ENCODE results near the gene GPRC5A. TPM values are rescaled to one million over a fixed set of nuclear protein-coding genes. Genes with fewer than 3 reads are reported as not detected.

Gene GPRC5A
- total and polyA plus RNA-seq, 2 of the 8 experiments (the other 6 are each of a cell fraction or from before 2014, with no cell fraction given) = 1.0 to 1.4 TPM

GRCh38 chr12:12916135-12916944, 25.0 kb downstream of the GPRC5A start:
- Histone ChIP-seq H2BK20ac (ENCODE audit: low read length) (0 out of 2 replicates have a peak overlapping the region, but pooled peaks have one; percentile 40), H3K18ac (ENCODE audit: extremely low read depth, low read length) (no peak overlapping the region), H4K5ac (ENCODE audit: insufficient read length, low read depth, low read length) (no peak overlapping the region), H2AK5ac (ENCODE audit: low read depth, low read length) (no peak overlapping the region), H2BK12ac (ENCODE audit: low read depth, low read length) (no peak overlapping the region), H3K4ac (replicated peaks; ENCODE audit: insufficient read length, low read depth, low read length) (no peak overlapping the region), H3K79me2 (ENCODE audit: control insufficient read depth in 1 of 2, insufficient read depth in 2 of 2, low read length in 2 of 2) (no peaks in the 10 kb centered on the region), H3K56ac (replicated peaks; ENCODE audit: insufficient read length, low read depth, low read length) (no peak overlapping the region), H4K20me1 (replicated peaks in 1 of 2; ENCODE audit: control insufficient read depth in 1 of 2, insufficient read depth in 2 of 2, low read length in 2 of 2) (no peaks in the 10 kb centered on the region), H3K4me1 (replicated peaks in 1 of 4; ENCODE audit: control insufficient read depth in 3 of 4, insufficient read depth in 4 of 4, low read length in 3 of 4) (peaks cover 0 to 6% (median 1%) of the 10 kb centered on the region in 4 experiments; a peak in 4 of 7 replicates), H3K27ac (ENCODE audit: low read depth, low read length) (no peak overlapping the region), H3K14ac (ENCODE audit: insufficient read length) (no peak overlapping the region), H2BK120ac (replicated peaks; ENCODE audit: low read depth, low read length) (no peak overlapping the region), H3K79me1 (ENCODE audit: low read depth, low read length) (no peaks in the 10 kb centered on the region), H3K27me3 (replicated peaks in 1 of 4; ENCODE audit: control insufficient read depth in 3 of 4, extremely low read depth in 1 of 4, insufficient read depth in 3 of 4, low read length in 3 of 4) (no peaks in the 10 kb centered on the region; a peak in 1 of 7 replicates), H3K9me3 (ENCODE audit: insufficient read depth in 2 of 2, low read depth in 1 of 2, low read length in 1 of 2) (no peaks in the 10 kb centered on the region), H2BK15ac (ENCODE audit: low read length) (no peak overlapping the region), H3K4me2 (ENCODE audit: insufficient read depth in 1 of 2, low read depth in 2 of 2, low read length in 2 of 2) (peak overlapping the region in 1 of 2 experiments; percentile 0; a peak in 1 of 4 replicates), H2AFZ (ENCODE audit: low read length) (peak overlapping the region; percentile 47; the same call in 1 of the 2 replicates), H3K23ac (ENCODE audit: insufficient read length) (no peak overlapping the region), H3K4me3 (ENCODE audit: extremely low read depth in 1 of 4, insufficient read depth in 2 of 4, low read depth in 3 of 4, low read length in 4 of 4) (no peak overlapping the region), H3K36me3 (ENCODE audit: control insufficient read depth in 2 of 4, insufficient read depth in 4 of 4, low read length in 3 of 4) (no peaks in the 10 kb centered on the region), H2BK5ac (ENCODE audit: low read depth, low read length) (no peak overlapping the region), H3K9ac (replicated peaks in 1 of 4; ENCODE audit: extremely low read depth in 1 of 4, low read depth in 3 of 4, low read length in 3 of 4) (no peak overlapping the region), H3K23me2 (ENCODE audit: low read depth, low read length) (no peaks in the 10 kb centered on the region), H4K8ac (ENCODE audit: extremely low read depth, insufficient read depth, low read length) (no peak overlapping the region), H4K91ac (replicated peaks; ENCODE audit: insufficient read length, low read length) (no peak overlapping the region)
- DNase-seq (ENCODE audit: low read depth in 1 of 2, low spot score in 2 of 2) = peak; percentile 57 to 94
- ChIA-PET CTCF (ENCODE audit: partially characterized antibody) (interaction anchor here (0.6 to 11.7 kb wide), 72 partner anchors 8 to 1360 kb away, joined by 3 to 162 read pairs (median 4); partner anchors contain the start of genes GPRC5A and GSG1), POLR2A (ENCODE audit: partially characterized antibody) (interaction anchor here (0.6 to 1.2 kb wide), 2 partner anchors 182 to 293 kb away, joined by 3 to 4 read pairs; no protein-coding TSS in a partner anchor)
- peak; percentile 86 for FAIRE-seq
- WGBS, 2 experiments (ENCODE audit: extremely low coverage in 1 of 2, insufficient coverage in 1 of 2, insufficient read length in 1 of 2, insufficient replicate concordance in 2 of 2, low coverage in 1 of 2, low lambda C conversion rate in 2 of 2, missing lambda C conversion rate in 1 of 2) = 45% methylated on average over 19 of the region's 19 CpGs; no CpG with 5 or more reads in 1 of the 2 experiments
- TF ChIP-seq SUZ12 (IDR thresholded peaks at IDR 0.05; ENCODE audit: low read length) (no peak), RAD21 (IDR thresholded peaks at IDR 0.05 in 1 of 2, conservative IDR thresholded peaks at IDR 0.05 in 1 of 2; ENCODE audit: low read depth in 2 of 2, low read length in 2 of 2) (peak; percentile 99), CTBP2 (IDR thresholded peaks at IDR 0.05; ENCODE audit: borderline replicate concordance, insufficient read depth, insufficient read length, low read length) (no peak), JUN (IDR thresholded peaks at IDR 0.05; ENCODE audit: low read depth, low read length) (no peak), HDAC2 (IDR thresholded peaks at IDR 0.05; ENCODE audit: borderline replicate concordance in 1 of 2, low read depth in 2 of 2, low read length in 2 of 2) (no peak), YY1 (IDR thresholded peaks at IDR 0.05; ENCODE audit: low read depth, low read length) (0 out of 2 replicates have a peak, but pooled peaks have one; percentile 60), BACH1 (IDR thresholded peaks at IDR 0.05; ENCODE audit: low read length) (0 out of 2 replicates have a peak, but pooled peaks have one; percentile 51), JUND (IDR thresholded peaks at IDR 0.05; ENCODE audit: low read length) (no peak)
- TF ChIP-seq, protein P1, sequence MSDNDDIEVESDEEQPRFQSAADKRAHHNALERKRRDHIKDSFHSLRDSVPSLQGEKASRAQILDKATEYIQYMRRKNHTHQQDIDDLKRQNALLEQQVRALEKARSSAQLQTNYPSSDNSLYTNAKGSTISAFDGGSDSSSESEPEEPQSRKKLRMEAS (IDR thresholded peaks at IDR 0.05) = peak; percentile 60
